ENCODE data around the gene ZFP42.

ZFP42 gene

GRCh38 chr4:188005561-188005960 is 10.0 kb downstream of the ZFP42 start:
- DNase-seq (ENCODE audit: insufficient read length, low spot score) (no peak), FAIRE-seq (no peak)
- TF ChIP-seq POLR2A (IDR thresholded peaks at IDR 0.05; ENCODE audit: low read depth, low read length) = no peak

DNA sequence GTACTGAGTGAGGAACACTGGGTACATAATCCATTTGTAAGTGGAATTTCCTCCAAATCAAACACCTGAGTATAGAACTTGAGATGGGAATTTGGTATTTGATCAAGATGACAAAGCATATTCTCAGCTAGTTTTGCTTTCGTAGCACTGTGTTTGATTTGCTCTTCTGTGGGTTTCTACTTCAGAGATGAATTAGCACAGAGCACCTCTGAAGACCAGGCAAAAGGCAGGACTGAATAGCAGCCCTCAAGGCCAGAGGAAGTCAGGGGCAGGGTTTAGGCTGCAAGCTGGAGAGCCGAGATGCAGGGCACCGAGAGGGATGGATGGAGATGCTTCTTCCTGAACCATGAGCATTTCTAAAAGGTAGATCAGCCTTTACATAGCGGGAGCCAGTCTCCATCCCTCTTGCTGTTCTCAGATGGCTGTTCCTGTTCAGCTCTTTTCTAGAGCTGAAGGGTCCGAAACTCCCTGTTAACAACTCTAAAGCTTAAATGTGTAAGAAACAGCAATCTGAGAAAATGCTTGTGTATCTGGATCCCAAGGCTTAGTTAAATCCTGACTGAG is 10.8 kb downstream of the ZFP42 start:
- TF ChIP-seq POLR2A (IDR thresholded peaks at IDR 0.05; ENCODE audit: low read depth, low read length) = no peak
- FAIRE-seq (no peak), DNase-seq (ENCODE audit: insufficient read length, low spot score) (no peak)

- DNase-seq (ENCODE audit: insufficient read length, low spot score) (peak; percentile 29), FAIRE-seq (peak; percentile 27)
- no peak for TF ChIP-seq POLR2A (IDR thresholded peaks at IDR 0.05; ENCODE audit: low read depth, low read length)
Observed at GRCh38 chr4:188008377-188008776, 12.8 kb downstream of the ZFP42 start.

DNA sequence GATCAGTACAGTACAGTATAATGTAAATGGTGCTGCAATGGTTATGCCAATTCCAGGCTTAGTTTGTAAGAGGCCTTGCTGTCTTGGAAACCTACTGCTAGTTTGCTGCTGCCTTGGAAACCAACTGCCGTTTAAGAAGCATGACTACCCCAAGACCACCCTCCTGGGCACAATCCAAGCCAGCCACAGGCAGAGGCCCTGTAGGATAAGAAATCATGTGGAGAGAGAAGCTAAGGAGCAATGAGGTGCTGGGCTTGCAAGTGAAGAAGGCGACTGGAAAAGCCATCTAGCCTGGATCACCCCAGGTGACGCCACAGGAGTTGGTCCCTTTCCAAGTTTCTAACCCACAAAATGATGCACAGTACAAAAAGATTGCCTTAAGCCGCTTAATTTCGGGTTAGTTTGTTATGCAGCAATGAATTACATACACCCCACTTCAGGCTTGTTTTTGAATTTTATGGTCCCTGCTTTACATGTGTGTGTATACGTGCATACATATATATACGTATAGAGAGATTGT is 16.9 kb downstream of the ZFP42 start:
- FAIRE-seq (no peak), DNase-seq (ENCODE audit: insufficient read length, low spot score) (no peak)
- TF ChIP-seq POLR2A (IDR thresholded peaks at IDR 0.05; ENCODE audit: low read depth, low read length) = no peak

GRCh38 chr4:188015025-188015940 is 19.7 kb downstream of the ZFP42 start:
- TF ChIP-seq POLR2A (IDR thresholded peaks at IDR 0.05; ENCODE audit: low read depth, low read length) = no peak
- FAIRE-seq = no peak
- DNase-seq (ENCODE audit: insufficient read length, low spot score) = no peak

DNA sequence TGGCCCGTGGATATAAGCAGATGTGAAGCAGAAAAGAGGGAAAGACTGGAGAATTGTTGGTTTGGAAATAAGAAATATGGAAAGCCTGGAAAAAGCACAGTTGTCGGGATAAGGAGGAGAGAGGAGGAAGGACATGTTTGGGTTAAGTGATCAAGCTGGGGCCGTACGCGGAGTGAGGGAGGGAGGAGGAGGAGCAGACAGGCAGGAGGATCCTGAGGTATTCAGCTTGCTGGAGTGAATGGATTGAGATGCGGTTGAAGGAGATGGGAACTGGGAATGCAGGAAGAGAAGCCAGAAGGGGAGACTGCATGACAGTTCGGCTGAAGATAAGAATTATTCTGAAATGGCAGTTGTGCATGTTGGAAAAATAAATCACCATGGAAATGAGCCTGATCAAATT is 21.2 kb downstream of the ZFP42 start:
- no peak for FAIRE-seq
- TF ChIP-seq POLR2A (IDR thresholded peaks at IDR 0.05; ENCODE audit: low read depth, low read length) = no peak
- DNase-seq (ENCODE audit: insufficient read length, low spot score) = no peak

GRCh38 chr4:188018262-188018661 is 22.7 kb downstream of the ZFP42 start:
- no peak for TF ChIP-seq POLR2A (IDR thresholded peaks at IDR 0.05; ENCODE audit: low read depth, low read length)

GRCh38 chr4:188021548-188022249 is 26.1 kb downstream of the ZFP42 start:
- DNase-seq (ENCODE audit: insufficient read length, low spot score) = no peak
- no peak for TF ChIP-seq POLR2A (IDR thresholded peaks at IDR 0.05; ENCODE audit: low read depth, low read length)
- no peak for FAIRE-seq

More at GRCh38 chr4:188018262-188018661, 22.7 kb downstream of the ZFP42 start:
- DNase-seq (ENCODE audit: insufficient read length, low spot score) (no peak), FAIRE-seq (no peak)

DNA sequence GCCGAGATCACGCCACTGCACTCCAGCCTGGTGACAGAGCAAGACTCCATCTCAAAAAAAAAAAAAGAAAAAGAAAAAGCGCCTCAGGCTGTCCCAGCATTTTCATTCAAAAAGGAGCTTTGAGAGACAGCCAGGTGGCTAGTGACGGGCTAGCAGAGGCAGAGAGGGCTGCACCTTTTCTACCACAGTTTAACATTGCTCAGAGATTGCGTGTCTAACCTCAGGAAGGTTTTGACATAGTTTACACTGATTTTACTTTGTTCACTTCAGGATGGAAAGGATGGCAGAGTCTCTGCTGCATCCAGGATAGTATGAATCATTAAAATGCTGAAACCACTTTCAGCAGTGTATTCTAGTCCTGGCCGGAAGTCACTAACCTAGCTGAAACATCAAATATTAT is 28.1 kb downstream of the ZFP42 start:
- TF ChIP-seq POLR2A (IDR thresholded peaks at IDR 0.05; ENCODE audit: low read depth, low read length) = no peak
- FAIRE-seq = no peak
- no peak for DNase-seq (ENCODE audit: insufficient read length, low spot score)

DNA sequence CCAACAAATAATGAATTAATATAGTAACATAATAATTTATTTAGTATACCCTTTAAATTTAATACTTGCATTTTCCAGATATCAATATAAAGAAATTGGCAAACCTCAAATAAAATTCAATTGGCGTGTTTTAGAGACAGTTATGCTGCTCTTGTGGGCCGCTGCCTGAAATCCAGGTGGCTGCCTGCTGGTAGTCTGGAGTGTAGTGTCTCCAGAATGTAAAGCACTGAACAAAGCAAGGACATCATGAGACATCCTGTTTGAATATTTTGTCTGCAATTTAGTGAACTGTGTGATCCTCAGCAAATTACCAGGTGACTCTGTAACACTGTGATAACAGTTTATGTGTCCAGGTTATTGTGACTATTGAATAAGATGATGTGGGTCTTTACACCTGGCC is 29.9 kb downstream of the ZFP42 start:
- DNase-seq (ENCODE audit: insufficient read length, low spot score) (no peak), FAIRE-seq (no peak)
- TF ChIP-seq POLR2A (IDR thresholded peaks at IDR 0.05; ENCODE audit: low read depth, low read length) = no peak

DNA sequence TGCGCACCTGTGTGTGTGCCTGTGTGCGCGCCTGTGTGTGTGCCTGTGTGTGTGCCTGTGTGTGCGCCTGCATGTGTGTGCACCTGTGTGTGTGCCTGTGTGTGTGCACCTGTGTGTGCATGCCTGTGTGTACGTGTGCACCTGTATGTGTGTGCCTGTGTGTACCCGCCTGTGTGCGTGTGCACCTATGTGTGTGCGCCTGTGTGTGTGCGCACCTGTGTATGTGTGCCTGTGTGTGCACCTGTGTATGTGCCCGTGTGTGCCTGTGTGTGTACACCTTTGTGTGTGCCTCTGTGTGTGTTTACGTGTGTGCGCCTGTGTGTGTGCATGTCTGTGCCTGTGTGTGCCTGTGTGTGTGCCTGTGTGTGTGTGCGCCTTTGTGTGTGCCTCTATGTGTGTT is 33.5 kb downstream of the ZFP42 start:
- TF ChIP-seq POLR2A (IDR thresholded peaks at IDR 0.05; ENCODE audit: low read depth, low read length) = no peak
- FAIRE-seq = no peak
- DNase-seq (ENCODE audit: insufficient read length, low spot score) = no peak

GRCh38 chr4:188030401-188030800 is 34.8 kb downstream of the ZFP42 start:
- no peak for DNase-seq (ENCODE audit: insufficient read length, low spot score)
- no peak for TF ChIP-seq POLR2A (IDR thresholded peaks at IDR 0.05; ENCODE audit: low read depth, low read length)
- no peak for FAIRE-seq

- FAIRE-seq (no peak), DNase-seq (ENCODE audit: insufficient read length, low spot score) (no peak)
- no peak for TF ChIP-seq POLR2A (IDR thresholded peaks at IDR 0.05; ENCODE audit: low read depth, low read length)
Observed at GRCh38 chr4:188031751-188032150, 36.2 kb downstream of the ZFP42 start.

DNA sequence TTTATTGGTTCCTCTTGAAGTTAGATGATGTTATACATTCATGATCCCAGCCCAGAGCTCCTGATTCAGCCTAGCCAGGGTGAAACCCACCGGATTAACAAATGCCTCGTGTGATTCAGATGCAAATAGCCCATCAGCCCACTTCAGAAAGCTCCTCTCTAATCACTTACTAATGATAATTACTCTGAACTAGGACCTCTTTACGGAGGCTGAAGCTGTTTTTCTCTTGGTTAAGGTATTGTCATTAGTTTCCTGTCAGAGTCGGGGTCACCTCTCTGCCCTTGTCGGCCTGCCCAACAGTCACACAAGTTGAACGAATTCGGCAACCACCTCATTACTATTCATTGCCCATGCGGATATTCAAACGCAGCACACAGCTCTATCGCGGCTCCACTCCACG is 36.6 kb downstream of the ZFP42 start:
- FAIRE-seq = no peak
- DNase-seq (ENCODE audit: insufficient read length, low spot score) = no peak

More for the DNA sequence above, 36.6 kb downstream of the ZFP42 start:
- no peak for TF ChIP-seq POLR2A (IDR thresholded peaks at IDR 0.05; ENCODE audit: low read depth, low read length)

Measured in H54 (cell line).